NCI-H146 treated with DMSO at 0.1 percent for 48 hours (cell line): ENCODE measurements around the gene ARL15.

Experiments used
- DNase-seq: peaks from one replicate; lab custom pipeline; 2025; ENCODE audit not compliant: unreplicated experiment; lab: John Stamatoyannopoulos, UW

The ARL15 gene

DNA sequence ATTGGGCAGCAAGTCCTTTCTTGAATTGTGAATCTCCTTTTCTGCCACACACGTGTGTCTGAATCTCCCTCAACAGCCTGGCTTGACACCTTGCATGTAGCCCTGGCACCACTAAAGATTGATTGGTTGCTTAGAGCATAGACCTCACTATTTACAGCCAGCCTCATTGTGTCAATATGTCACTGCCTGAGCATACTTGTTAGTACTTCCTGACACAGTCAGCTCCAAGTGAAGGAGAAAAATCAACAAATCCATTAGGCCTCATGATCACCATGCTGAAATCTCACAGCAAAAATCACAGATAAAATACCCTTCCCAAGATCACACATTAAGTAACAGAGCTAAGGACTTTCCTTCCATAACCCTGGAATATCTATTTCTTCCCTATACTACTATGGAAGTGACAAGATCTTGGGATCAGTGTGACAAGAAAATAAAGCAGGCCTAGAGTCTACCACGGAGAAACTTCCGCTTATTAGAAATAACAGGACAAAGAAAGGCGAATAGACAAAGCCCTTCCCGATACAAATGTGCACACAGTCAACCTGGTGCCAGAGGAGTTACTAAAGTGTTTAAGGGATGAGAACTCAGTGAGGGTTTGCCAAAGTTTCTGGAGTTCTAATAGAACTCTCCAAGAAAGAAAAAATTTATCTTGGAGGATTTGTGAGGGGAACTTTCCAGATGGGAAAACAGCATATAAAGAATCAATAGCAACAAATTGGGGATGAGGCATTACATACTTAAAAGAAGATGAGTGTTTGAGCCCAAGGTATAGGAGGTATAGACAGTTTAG is 5.6 kb upstream of the ARL15 start:
- DNase-seq = no peak

GRCh38 chr5:54313311-54314270 is 3.2 kb upstream of the ARL15 start:
- DNase-seq = no peak

DNA sequence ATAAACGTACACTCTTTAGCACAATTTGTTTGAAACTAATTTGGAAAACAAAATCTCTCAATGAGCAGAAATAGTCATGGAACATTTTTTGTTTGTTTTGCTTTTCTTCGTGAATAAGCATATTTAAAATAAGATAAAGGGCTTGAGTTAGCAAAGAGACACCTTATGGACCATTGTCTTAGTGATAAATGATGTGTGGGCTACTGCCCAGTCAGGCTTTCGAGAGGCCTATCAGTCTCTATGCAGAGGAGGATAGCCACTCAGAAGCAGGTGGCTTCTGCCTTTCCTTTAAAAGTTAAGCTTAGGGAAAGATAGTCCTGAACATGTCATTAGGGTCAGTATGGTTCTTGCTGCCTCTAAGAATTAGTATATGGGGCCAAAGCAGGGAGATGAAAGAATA is 2.1 kb upstream of the ARL15 start:
- no peak for DNase-seq

DNA sequence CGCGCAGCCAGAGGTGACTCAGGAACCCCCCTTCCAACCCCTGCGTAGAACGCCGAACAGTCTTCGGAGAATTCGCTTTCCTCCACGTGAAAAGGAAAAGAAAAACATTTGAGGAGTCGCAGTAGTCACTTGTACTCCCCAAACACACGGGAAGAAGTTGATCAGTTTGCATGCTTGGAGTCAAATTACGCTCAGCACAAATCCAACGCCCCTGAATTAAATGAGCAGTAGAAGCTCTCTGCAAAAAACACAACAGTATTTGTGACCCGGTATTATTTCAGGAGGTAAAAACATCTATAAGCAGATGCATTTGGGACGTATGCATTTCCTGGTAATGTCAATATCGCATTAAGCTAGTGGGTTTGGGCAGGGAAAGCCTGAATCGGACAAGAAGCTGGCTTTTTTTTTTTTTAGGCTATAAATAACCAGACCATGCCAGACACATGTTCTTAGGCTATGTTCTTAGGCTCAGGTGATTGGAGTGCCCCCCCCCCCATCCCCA is 854 bp upstream of the ARL15 start:
- no peak for DNase-seq

GRCh38 chr5:54309691-54310432 is 511 bp downstream of the ARL15 start:
- peak; percentile 31 for DNase-seq

- peak; percentile 24 for DNase-seq
These were observed 1.1 kb downstream of the ARL15 start for GRCh38 chr5:54309276-54309675.

- DNase-seq = no peak
These were observed 2.8 kb downstream of the ARL15 start for GRCh38 chr5:54307583-54307982.

DNA sequence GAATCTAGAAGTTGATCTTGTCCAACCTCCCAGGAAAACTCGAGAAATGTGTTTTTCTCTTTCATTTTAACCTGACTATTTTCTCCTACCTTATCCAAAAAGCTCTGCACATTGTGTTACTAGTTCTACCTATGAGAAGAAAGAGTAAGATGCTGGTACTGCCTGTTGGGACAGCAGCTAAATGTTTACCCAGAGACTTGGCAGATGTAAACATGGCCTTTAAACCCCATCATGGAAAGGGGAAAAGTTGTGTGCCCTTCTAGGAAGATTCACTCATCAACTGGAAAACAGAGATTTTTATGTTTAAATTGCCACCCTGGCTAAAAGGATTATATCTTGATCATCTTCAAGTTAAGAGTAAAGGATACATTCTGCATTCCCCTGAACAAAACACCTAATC is 3.5 kb downstream of the ARL15 start:
- DNase-seq = no peak

- DNase-seq = no peak
These were observed 4.6 kb downstream of the ARL15 start for GRCh38 chr5:54305737-54306136.

GRCh38 chr5:54304040-54304439 is 6.3 kb downstream of the ARL15 start:
- DNase-seq = no peak

GRCh38 chr5:54302267-54302687 is 8.1 kb downstream of the ARL15 start:
- no peak for DNase-seq

GRCh38 chr5:54301849-54302248 is 8.5 kb downstream of the ARL15 start:
- no peak for DNase-seq

DNA sequence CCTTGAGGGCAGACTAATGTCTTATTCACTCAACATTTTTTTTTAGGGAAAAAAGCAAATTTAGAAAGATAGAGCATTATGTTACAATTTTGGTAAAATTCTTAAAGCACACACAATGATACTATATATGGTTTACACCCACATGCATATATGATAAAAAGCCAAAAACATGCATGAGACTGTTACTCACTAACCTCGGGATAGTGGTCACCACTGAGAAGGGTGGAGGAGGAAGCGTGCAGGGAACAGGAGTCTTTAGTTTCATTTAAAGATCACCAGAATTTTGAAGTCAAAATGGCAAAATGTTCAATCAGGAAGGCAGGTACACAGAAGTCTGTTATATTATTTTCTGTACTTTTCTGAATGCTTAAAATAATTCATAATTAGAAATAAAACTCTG is 9.2 kb downstream of the ARL15 start:
- DNase-seq = no peak

GRCh38 chr5:54298947-54299346 is 11.4 kb downstream of the ARL15 start:
- no peak for DNase-seq

DNA sequence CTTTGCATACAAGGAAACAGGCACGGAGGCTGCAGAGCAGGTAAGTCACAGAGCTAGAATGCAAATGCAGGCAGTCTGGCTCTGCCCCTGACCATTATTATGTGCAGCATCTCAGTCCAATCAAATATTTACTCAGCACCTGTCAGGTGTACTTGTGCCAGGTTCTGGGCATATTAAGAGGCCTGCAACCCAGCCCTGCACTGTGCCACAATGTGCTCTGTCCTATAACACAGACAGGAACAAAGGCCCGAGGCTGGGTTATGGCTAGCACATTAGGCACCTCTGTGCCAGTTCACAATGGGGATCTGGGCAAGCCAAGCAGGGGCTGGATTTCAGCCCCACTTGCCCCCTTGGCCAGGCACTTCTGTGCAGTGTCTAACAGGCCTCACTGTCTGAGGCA is 14.0 kb downstream of the ARL15 start:
- DNase-seq = no peak

DNA sequence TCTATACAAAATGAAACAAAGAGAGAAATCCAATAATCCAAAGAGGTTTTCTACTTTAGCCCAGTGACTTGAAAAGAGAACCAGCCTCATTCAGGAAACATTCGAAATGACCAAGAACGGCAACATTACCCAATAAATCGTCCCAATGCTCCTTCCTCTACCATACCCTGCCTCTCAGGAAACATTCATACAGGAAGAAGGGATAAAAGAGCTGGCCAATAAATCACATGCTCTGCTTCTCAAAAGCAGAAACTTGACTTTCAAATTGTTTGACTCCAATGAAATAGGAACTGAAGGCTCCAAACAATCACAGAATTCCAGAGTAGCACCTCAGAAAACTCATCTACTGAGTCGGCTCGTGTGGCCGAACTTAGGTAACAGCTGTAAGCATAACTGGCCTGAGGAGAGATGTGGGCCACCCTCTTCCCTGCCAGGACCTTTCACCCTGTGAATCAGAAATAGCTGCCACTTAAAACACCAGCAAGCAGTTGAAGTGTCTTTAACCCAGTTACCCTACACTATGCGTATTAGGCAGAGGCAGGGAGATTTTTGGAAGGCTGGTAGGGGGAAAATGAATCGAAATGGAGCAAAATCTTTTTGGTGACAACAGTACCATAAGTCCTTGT is 14.6 kb downstream of the ARL15 start:
- no peak for DNase-seq

DNA sequence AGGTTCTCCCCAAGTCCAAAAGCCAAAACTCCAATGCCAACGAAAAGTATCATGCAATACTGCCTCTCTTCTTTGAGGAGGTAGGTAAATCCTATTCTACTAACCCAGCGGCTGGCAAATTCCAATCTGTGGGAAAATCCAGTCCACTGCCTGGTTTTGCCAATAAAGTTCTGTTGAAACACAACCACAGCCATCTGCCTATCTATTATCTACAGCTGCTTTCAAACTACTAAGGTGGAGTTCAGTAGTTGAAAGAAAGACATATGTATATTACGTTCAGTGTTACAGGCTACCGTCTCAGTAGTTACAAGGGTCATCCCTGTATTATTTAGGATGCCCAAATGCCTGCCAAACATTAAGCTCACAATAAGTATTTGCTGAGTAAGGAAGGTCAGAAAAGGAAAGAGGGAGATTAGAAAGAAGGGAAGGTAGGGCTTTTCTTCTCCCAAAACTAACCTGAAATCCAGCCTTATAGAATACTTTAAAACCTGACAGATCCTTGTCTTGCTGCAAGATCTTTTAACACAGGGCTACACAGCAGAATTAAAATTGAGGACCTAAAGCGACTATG is 16.2 kb downstream of the ARL15 start:
- no peak for DNase-seq

DNA sequence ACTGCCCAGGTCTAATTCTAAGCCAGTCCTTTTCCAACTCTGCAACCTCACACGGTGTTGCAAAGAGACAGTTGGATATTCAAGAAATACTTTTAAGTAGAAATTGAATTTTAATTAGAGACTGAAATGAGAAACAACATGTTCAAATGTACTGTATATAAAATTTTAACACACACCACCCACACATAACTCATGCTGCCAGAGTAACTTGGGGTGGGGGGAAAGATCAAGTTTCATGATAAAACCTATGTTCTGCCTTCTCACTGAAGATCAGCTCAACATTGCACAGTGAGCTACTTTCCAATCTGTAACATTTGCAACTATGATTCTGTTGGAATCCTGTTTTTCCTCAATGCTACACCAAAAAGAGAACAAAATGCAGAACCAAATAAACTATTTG is 17.5 kb downstream of the ARL15 start:
- no peak for DNase-seq

DNA sequence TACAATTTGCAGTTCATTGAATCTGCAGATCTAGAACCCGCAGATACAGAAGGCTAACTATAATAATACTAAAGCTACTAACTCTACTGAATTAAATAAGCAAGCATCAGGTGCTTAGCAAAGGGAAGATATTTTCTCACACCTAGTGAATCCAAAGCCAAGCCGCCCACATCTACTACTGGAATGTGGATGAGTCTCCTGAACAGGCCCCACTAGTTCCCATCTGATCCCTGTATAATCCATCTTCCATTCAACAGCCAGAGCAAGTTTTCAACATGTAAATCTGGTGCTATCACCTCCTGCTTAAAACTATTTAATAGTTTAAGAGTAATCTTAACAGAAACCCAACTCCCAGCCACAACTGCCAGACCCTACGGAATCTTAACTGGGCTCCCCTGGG is 18.9 kb downstream of the ARL15 start:
- DNase-seq = no peak

DNA sequence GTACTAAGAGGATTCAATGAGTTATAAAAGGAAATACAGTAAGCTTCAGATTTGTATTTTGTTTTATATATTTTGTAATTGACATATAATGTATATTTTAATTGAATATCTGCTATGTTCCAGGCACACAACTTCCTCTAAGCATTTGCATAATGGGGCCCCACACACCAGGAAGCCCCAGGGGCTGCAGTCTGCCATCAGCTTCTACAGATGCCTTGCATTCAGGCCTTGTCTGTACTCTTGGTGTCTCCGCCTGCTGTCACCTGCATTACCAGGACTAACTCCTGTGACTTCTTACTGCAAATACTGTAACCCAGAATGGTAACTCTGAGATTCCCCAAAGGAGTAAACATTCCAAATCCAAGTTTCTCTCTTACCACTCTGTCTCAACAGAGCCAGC is 20.6 kb downstream of the ARL15 start:
- DNase-seq = no peak
